ENCODE results near the gene AFF3. TPM values are rescaled to one million over a fixed set of nuclear protein-coding genes. Genes with fewer than 3 reads are reported as not detected.
"Not testable (repeated sequence)": the region's sequence is repeated elsewhere in the genome, so short reads cannot be mapped to it uniquely, and the experiment has no call there.

AFF3 gene
- total and polyA plus RNA-seq, 9 donors = 2.4 to 7.2 (median 3.7) TPM

DNA sequence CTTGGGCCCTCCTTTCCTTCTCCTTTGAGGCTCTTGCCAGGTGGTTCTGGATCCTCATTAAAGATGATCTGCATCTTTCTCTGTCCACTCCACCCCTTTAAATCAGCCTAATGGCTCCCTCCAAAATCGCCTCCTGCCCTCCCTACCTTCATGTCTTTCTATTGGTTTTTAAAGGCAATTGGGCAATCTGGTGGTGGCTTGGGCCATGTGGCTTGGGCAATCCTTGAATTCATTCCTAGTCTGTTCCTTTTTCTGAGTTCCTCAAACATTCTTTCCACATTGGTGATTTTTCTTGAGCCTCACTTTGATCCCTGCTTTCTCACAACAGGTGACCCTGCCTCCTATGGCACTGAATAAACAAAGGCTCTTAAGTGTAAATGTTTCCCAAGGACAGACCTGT, 386.3 kb downstream of the AFF3 start:
- DNase-seq = no peak
- WGBS (ENCODE audit: insufficient coverage) = no CpG with 5 or more reads among the region's 1 CpG

DNA sequence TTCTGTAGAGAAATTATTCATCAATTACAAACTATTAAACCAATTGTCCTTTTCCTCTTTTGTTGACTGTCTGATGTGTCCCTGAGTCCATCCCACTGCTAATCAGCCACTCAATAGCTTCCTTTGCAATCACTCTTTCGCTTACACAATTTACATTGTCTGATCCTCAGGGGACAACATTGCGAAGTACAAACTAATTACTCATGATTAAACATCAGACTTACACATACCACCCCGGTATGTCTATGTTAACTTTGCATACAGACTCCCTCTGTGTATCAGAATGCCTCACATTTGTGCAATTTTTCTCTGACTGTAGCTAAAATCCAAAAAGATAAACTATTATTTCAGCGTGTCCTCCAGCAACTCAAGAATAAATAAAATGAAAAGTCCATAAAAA, 388.2 kb downstream of the AFF3 start:
- Histone ChIP-seq H3K27me3 (ENCODE audit: control insufficient read depth, insufficient read depth, low read length) (no peaks in the 10 kb centered on the region), H3K36me3 (ENCODE audit: control insufficient read depth, insufficient read depth, low read length) (no peaks in the 10 kb centered on the region), H3K27ac (ENCODE audit: low read length) (no peak overlapping the region), H3K4me1 (ENCODE audit: control insufficient read depth, insufficient read depth, low read length) (no peaks in the 10 kb centered on the region), H3K4me3 (ENCODE audit: low read length) (no peak overlapping the region), H3K9me3 (replicated peaks; ENCODE audit: control insufficient read depth, low read depth, low read length) (no peaks in the 10 kb centered on the region)
- DNase-seq = no peak
- WGBS (ENCODE audit: insufficient coverage) = 90% methylated on average over 3 of the region's 4 CpGs

More for the DNA sequence above, 386.3 kb downstream of the AFF3 start:
- Histone ChIP-seq H3K9me3 (replicated peaks; ENCODE audit: control insufficient read depth, low read depth, low read length) (no peaks in the 10 kb centered on the region), H3K27me3 (ENCODE audit: control insufficient read depth, insufficient read depth, low read length) (no peaks in the 10 kb centered on the region), H3K4me3 (ENCODE audit: low read length) (no peak overlapping the region), H3K4me1 (ENCODE audit: control insufficient read depth, insufficient read depth, low read length) (no peaks in the 10 kb centered on the region), H3K36me3 (ENCODE audit: control insufficient read depth, insufficient read depth, low read length) (no peaks in the 10 kb centered on the region), H3K27ac (ENCODE audit: low read length) (no peak overlapping the region)

GRCh38 chr2:99753505-99753904, 388.9 kb downstream of the AFF3 start:
- H3K36me3 ChIP-seq (ENCODE audit: control insufficient read depth, insufficient read depth, low read length) = no peaks in the 10 kb centered on the region
- no peaks in the 10 kb centered on the region for H3K9me3 ChIP-seq (replicated peaks; ENCODE audit: control insufficient read depth, low read depth, low read length)
- no peak for DNase-seq
- no peak overlapping the region for H3K4me3 ChIP-seq (ENCODE audit: low read length)
- no peaks in the 10 kb centered on the region for H3K27me3 ChIP-seq (ENCODE audit: control insufficient read depth, insufficient read depth, low read length)
- no peaks in the 10 kb centered on the region for H3K4me1 ChIP-seq (ENCODE audit: control insufficient read depth, insufficient read depth, low read length)
- 90% methylated on average over 2 of the region's 8 CpGs for WGBS (ENCODE audit: insufficient coverage)
- H3K27ac ChIP-seq (ENCODE audit: low read length) = no peak overlapping the region

GRCh38 chr2:99748344-99748743, 394.0 kb downstream of the AFF3 start:
- Histone ChIP-seq H3K4me1 (ENCODE audit: control insufficient read depth, insufficient read depth, low read length) (peaks cover 4% of the 10 kb centered on the region), H3K4me3 (ENCODE audit: low read length) (no peak overlapping the region), H3K36me3 (ENCODE audit: control insufficient read depth, insufficient read depth, low read length) (no peaks in the 10 kb centered on the region), H3K27ac (ENCODE audit: low read length) (no peak overlapping the region), H3K9me3 (replicated peaks; ENCODE audit: control insufficient read depth, low read depth, low read length) (no peaks in the 10 kb centered on the region), H3K27me3 (ENCODE audit: control insufficient read depth, insufficient read depth, low read length) (no peaks in the 10 kb centered on the region)
- no peak for DNase-seq
- WGBS (ENCODE audit: insufficient coverage) = 18% methylated on average over 1 of the region's 2 CpGs

DNA sequence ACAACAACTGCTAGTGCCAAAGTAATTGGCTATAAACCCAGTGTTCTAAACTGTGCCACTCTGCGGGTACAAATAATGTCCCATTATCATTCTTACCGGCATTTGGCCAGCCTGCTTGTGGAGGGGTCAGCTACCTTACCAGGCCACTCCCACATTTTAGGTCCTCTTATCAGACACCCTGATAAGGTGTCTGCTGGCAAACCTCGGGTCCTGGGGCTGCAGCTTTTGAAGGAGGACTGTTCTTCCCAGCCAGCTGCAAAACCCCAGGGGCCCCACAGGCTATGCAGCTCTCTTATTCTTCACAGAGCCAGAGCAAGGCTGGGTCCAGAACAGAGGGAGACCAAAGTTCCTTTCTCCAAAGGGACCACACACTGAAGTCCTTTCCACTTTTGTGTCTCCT, 394.5 kb downstream of the AFF3 start:
- DNase-seq = no peak
- Histone ChIP-seq H3K27ac (ENCODE audit: low read length) (no peak overlapping the region), H3K4me3 (ENCODE audit: low read length) (no peak overlapping the region), H3K27me3 (ENCODE audit: control insufficient read depth, insufficient read depth, low read length) (no peaks in the 10 kb centered on the region), H3K36me3 (ENCODE audit: control insufficient read depth, insufficient read depth, low read length) (no peaks in the 10 kb centered on the region), H3K9me3 (replicated peaks; ENCODE audit: control insufficient read depth, low read depth, low read length) (no peaks in the 10 kb centered on the region), H3K4me1 (ENCODE audit: control insufficient read depth, insufficient read depth, low read length) (peaks cover 4% of the 10 kb centered on the region)
- 65% methylated on average over 3 of the region's 3 CpGs for WGBS (ENCODE audit: insufficient coverage)

DNA sequence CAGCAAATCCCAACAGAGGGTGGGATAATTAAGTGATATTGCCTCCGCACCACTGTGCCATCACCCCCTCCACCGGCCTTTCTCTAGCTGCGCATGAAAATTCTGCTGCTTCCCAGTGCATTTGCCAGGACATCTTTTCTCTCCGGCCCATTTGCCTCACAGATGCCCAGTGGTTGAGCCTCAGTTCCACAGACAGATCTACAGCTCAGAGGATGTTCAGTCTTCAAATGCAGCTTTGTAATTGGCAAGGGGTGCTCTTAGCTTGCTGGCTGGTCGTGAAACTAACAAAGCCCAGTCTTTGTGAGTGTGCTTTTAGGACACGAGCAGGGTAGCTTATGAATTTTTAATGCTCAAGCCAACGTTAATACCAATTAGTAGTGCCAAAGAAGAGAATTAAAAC, 399.2 kb downstream of the AFF3 start:
- H3K36me3 ChIP-seq (ENCODE audit: control insufficient read depth, insufficient read depth, low read length) = no peaks in the 10 kb centered on the region
- no peak overlapping the region for H3K4me3 ChIP-seq (ENCODE audit: low read length)
- no peaks in the 10 kb centered on the region for H3K27me3 ChIP-seq (ENCODE audit: control insufficient read depth, insufficient read depth, low read length)
- DNase-seq = no peak
- no peak overlapping the region for H3K27ac ChIP-seq (ENCODE audit: low read length)
- H3K9me3 ChIP-seq (replicated peaks; ENCODE audit: control insufficient read depth, low read depth, low read length) = no peaks in the 10 kb centered on the region
- peaks cover 2% of the 10 kb centered on the region for H3K4me1 ChIP-seq (ENCODE audit: control insufficient read depth, insufficient read depth, low read length)
- 94% methylated on average over 4 of the region's 7 CpGs for WGBS (ENCODE audit: insufficient coverage)

GRCh38 chr2:99737537-99737936, 404.9 kb downstream of the AFF3 start:
- no peaks in the 10 kb centered on the region for H3K9me3 ChIP-seq (replicated peaks; ENCODE audit: control insufficient read depth, low read depth, low read length)
- H3K4me3 ChIP-seq (ENCODE audit: low read length) = no peak overlapping the region
- no peak for DNase-seq
- H3K4me1 ChIP-seq (ENCODE audit: control insufficient read depth, insufficient read depth, low read length) = no peaks in the 10 kb centered on the region
- no peaks in the 10 kb centered on the region for H3K27me3 ChIP-seq (ENCODE audit: control insufficient read depth, insufficient read depth, low read length)
- no peak overlapping the region for H3K27ac ChIP-seq (ENCODE audit: low read length)
- H3K36me3 ChIP-seq (ENCODE audit: control insufficient read depth, insufficient read depth, low read length) = no peaks in the 10 kb centered on the region
- WGBS (ENCODE audit: insufficient coverage) = 100% methylated on average over 1 of the region's 1 CpG

DNA sequence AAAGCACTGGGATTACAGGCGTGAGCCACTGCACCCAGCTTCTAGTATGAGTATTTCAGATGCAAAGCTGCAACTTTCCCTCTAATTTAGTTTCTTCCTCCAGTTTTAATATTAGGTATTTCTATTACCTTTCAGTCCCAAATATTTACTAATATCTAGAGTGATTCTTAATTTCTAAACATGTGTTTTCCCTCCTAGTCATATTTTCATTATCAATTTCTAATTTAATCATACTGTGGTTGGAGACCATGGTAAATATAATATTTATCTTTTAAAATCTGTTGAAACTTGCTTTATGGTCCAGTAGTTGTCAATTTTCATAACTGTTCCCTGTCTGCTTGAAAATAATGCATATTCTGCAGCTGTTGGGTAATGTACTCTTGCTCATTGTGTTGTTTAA, 406.6 kb downstream of the AFF3 start:
- H3K27ac ChIP-seq (ENCODE audit: low read length) = no peak overlapping the region
- H3K27me3 ChIP-seq (ENCODE audit: control insufficient read depth, insufficient read depth, low read length) = no peaks in the 10 kb centered on the region
- H3K36me3 ChIP-seq (ENCODE audit: control insufficient read depth, insufficient read depth, low read length) = no peaks in the 10 kb centered on the region
- H3K4me3 ChIP-seq (ENCODE audit: low read length) = no peak overlapping the region
- WGBS (ENCODE audit: insufficient coverage) = no CpG with 5 or more reads among the region's 1 CpG
- H3K4me1 ChIP-seq (ENCODE audit: control insufficient read depth, insufficient read depth, low read length) = no peaks in the 10 kb centered on the region
- H3K9me3 ChIP-seq (replicated peaks; ENCODE audit: control insufficient read depth, low read depth, low read length) = no peaks in the 10 kb centered on the region
- DNase-seq = no peak

GRCh38 chr2:99735314-99735713, 407.1 kb downstream of the AFF3 start:
- not testable (repeated sequence) for H3K4me3 ChIP-seq (ENCODE audit: low read length); H3K36me3 ChIP-seq (ENCODE audit: control insufficient read depth, insufficient read depth, low read length); H3K9me3 ChIP-seq (replicated peaks; ENCODE audit: control insufficient read depth, low read depth, low read length); H3K27me3 ChIP-seq (ENCODE audit: control insufficient read depth, insufficient read depth, low read length); DNase-seq; H3K4me1 ChIP-seq (ENCODE audit: control insufficient read depth, insufficient read depth, low read length); H3K27ac ChIP-seq (ENCODE audit: low read length)
- WGBS (ENCODE audit: insufficient coverage) = no CpG with 5 or more reads among the region's 8 CpGs

GRCh38 chr2:99734236-99734635, 408.2 kb downstream of the AFF3 start:
- no peak overlapping the region for H3K4me3 ChIP-seq (ENCODE audit: low read length)
- DNase-seq = no peak
- H3K36me3 ChIP-seq (ENCODE audit: control insufficient read depth, insufficient read depth, low read length) = no peaks in the 10 kb centered on the region
- peaks cover 6% of the 10 kb centered on the region for H3K4me1 ChIP-seq (ENCODE audit: control insufficient read depth, insufficient read depth, low read length)
- no peaks in the 10 kb centered on the region for H3K9me3 ChIP-seq (replicated peaks; ENCODE audit: control insufficient read depth, low read depth, low read length)
- H3K27ac ChIP-seq (ENCODE audit: low read length) = no peak overlapping the region
- no CpG with 5 or more reads among the region's 2 CpGs for WGBS (ENCODE audit: insufficient coverage)
- no peaks in the 10 kb centered on the region for H3K27me3 ChIP-seq (ENCODE audit: control insufficient read depth, insufficient read depth, low read length)

Data from muscle of leg (tissue), 11 donors.